Measurements from ENCODE around the gene SLC30A7. TPM values are rescaled to one million over a fixed set of nuclear protein-coding genes. Genes with fewer than 3 reads are reported as not detected.

Gene SLC30A7
- total RNA-seq, 3 donors from 2014 or later (not counting 1 experiment from before 2014, with no cell fraction given), result 27.7 to 38.8 (median 36.2) TPM

DNA sequence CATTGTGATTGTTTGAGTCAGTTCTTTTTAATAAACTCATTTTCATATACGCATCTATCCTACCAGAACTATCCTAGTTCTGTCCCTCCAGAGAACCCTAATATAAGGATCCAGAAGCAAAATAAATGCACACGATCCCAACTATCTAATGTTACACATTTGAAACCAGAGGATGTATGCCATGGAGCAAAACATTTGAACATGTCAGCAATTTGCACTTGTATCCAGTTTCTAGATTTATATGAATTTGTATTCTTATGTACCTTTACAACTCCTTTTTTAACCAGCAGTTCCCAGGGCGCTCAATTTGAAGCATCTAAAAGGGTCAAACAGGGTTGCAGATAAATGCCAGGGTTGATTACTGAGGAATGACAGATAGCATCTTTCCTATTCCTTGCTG lies 3.3 kb upstream of the SLC30A7 start:
- TF ChIP-seq, protein P1, sequence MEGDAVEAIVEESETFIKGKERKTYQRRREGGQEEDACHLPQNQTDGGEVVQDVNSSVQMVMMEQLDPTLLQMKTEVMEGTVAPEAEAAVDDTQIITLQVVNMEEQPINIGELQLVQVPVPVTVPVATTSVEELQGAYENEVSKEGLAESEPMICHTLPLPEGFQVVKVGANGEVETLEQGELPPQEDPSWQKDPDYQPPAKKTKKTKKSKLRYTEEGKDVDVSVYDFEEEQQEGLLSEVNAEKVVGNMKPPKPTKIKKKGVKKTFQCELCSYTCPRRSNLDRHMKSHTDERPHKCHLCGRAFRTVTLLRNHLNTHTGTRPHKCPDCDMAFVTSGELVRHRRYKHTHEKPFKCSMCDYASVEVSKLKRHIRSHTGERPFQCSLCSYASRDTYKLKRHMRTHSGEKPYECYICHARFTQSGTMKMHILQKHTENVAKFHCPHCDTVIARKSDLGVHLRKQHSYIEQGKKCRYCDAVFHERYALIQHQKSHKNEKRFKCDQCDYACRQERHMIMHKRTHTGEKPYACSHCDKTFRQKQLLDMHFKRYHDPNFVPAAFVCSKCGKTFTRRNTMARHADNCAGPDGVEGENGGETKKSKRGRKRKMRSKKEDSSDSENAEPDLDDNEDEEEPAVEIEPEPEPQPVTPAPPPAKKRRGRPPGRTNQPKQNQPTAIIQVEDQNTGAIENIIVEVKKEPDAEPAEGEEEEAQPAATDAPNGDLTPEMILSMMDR (IDR thresholded peaks at IDR 0.05), result no peak
- ATAC-seq (no peak), DNase-seq (no peak)
- no peak overlapping the region for H3K4me3 Mint-ChIP-seq
- no peak overlapping the region for H3K4me3 ChIP-seq (ENCODE audit: low read length)
- H3K4me1 ChIP-seq (ENCODE audit: control insufficient read depth, insufficient read depth, low read length), result peaks cover 8% of the 10 kb centered on the region
- H3K27me3 ChIP-seq (ENCODE audit: control insufficient read depth, insufficient read depth, low read length), result no peaks in the 10 kb centered on the region
- WGBS (ENCODE audit: insufficient coverage), result 100% methylated on average over 3 of the region's 3 CpGs
- intact Hi-C loops (cut with micrococcal nuclease), result loop anchor here (10.0 kb wide), 1 partner anchor 858 kb away; a partner anchor contains a TSS
- peaks cover 7% of the 10 kb centered on the region for H3K36me3 Mint-ChIP-seq
- H3K9me3 Mint-ChIP-seq, result peaks cover 0 to 6% of the 10 kb centered on the region in 2 donors
- H3K27ac ChIP-seq (ENCODE audit: low read length), result no peak overlapping the region
- no peaks in the 10 kb centered on the region for H3K36me3 ChIP-seq (ENCODE audit: control insufficient read depth, insufficient read depth, low read length)
- peaks cover 28 to 36% of the 10 kb centered on the region in 2 donors for H3K4me1 Mint-ChIP-seq
- H3K27ac Mint-ChIP-seq, result no peak overlapping the region
- no peaks in the 10 kb centered on the region for H3K27me3 Mint-ChIP-seq (ENCODE audit: low read depth in 2 of 2)
- H3K9me3 ChIP-seq (ENCODE audit: control insufficient read depth, insufficient read depth, low read length), result peaks cover 12% of the 10 kb centered on the region

DNA sequence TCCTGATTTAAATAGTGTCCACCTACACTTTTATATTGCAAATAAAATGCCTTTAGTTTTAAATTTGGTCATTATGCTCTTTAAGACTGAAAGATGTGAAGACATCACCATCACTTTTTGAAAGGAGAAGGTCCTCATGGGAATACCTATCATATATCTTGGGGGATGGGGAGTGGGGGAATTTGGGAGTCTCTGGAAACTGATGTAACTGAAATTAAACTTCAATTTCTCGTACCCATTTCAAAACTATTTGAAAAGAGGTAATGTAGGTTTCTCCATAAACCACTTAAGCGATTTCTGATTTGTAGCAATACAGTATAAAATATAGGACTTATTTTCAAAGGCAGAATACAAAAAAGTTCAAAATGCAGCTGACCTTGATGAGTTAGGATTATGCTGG lies 2.2 kb upstream of the SLC30A7 start:
- peak overlapping the region; percentile 55 for H3K4me3 Mint-ChIP-seq
- H3K9me3 Mint-ChIP-seq, result peaks cover 0 to 6% of the 10 kb centered on the region in 2 donors
- Histone ChIP-seq H3K27ac (ENCODE audit: low read length) (no peak overlapping the region), H3K27me3 (ENCODE audit: control insufficient read depth, insufficient read depth, low read length) (no peaks in the 10 kb centered on the region), H3K9me3 (ENCODE audit: control insufficient read depth, insufficient read depth, low read length) (peaks cover 12% of the 10 kb centered on the region), H3K4me3 (ENCODE audit: low read length) (no peak overlapping the region), H3K36me3 (ENCODE audit: control insufficient read depth, insufficient read depth, low read length) (peaks cover 6% of the 10 kb centered on the region), H3K4me1 (ENCODE audit: control insufficient read depth, insufficient read depth, low read length) (peaks cover 8% of the 10 kb centered on the region)
- intact Hi-C loops (cut with micrococcal nuclease), result loop anchor here (10.0 kb wide), 1 partner anchor 859 kb away; a partner anchor contains a TSS
- H3K36me3 Mint-ChIP-seq, result no peaks in the 10 kb centered on the region
- DNase-seq (no peak), ATAC-seq (no peak)
- H3K27me3 Mint-ChIP-seq (ENCODE audit: low read depth in 2 of 2), result no peaks in the 10 kb centered on the region
- TF ChIP-seq, protein P1 (IDR thresholded peaks at IDR 0.05), result no peak
- peaks cover 35 to 46% of the 10 kb centered on the region in 2 donors for H3K4me1 Mint-ChIP-seq
- H3K27ac Mint-ChIP-seq, result no peak overlapping the region
- no CpG with 5 or more reads among the region's 2 CpGs for WGBS (ENCODE audit: insufficient coverage)

DNA sequence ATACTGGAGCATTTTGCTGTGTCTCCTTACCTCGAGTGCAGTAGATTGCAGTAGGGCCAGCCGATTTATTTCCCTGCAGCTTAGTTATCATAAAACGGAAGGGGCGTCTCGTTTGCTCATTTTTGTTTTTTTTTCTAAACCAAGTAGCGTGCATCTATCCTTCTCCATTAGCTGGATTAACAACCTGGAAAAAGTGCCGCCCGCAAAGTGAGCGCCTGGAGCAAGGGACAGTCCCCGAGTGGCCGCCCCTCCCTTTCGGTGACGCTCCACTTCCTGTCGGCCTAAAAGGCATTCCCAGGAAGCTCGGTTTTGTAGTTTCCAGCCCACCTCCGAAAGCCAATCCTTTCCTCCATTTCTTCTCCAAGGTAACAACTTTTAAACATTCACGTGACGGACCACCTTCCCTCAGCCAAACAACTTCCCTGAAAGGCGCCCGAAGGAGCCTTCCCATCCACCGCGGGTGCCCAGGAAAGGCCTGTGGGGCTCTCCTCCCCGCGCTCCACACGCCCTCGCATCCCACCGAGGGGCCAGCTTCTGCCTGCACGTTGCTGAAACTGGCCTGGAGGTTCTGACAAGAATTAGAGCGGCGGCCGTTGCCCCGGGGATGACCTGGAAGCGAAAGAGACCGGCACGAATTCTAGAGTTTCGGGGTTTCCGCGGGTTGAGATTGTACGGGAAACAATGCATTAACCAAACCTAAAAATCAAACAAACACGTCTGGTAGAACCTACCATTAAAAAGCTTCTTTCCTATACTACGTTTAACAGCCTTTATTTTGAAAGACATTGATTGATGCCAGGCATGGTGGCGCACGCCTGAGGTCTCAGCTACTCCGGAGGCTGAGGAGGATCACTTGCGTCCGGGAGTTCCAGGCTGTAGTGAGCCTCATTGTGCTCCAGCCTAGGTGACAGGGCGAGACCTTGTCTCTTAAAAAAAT lies 1.0 kb upstream of the SLC30A7 start, which contains the start of gene EXTL2:
Gene EXTL2 (minus strand): TSS at position 240 of the 937 bp plus-strand sequence. CDS start 6,085 bp downstream, outside the sequence.
- H3K27me3 Mint-ChIP-seq (ENCODE audit: low read depth in 2 of 2), result no peaks in the 10 kb centered on the region
- peaks cover 8% of the 10 kb centered on the region for H3K4me1 ChIP-seq (ENCODE audit: control insufficient read depth, insufficient read depth, low read length)
- TF ChIP-seq, protein P1 (IDR thresholded peaks at IDR 0.05), result no peak
- ATAC-seq (peak in 2 of 3 donors; percentile 7 to 17), DNase-seq (peak; percentile 39 to 77)
- H3K27me3 ChIP-seq (ENCODE audit: control insufficient read depth, insufficient read depth, low read length), result no peaks in the 10 kb centered on the region
- H3K9me3 ChIP-seq (ENCODE audit: control insufficient read depth, insufficient read depth, low read length), result peaks cover 4% of the 10 kb centered on the region
- peak within 1 kb of the TSS; percentile 100 for H3K27ac Mint-ChIP-seq
- H3K4me3 ChIP-seq (ENCODE audit: low read length), result peak within 1 kb of the TSS; percentile 97
- H3K27ac ChIP-seq (ENCODE audit: low read length), result peak within 1 kb of the TSS; percentile 99
- intact Hi-C loops (cut with micrococcal nuclease), result loop anchor here (5.0 to 10.0 kb wide), 2 partner anchors 132 to 860 kb away; partner anchors contain the start of gene DPH5
- peaks cover 39 to 46% of the 10 kb centered on the region in 2 donors for H3K4me1 Mint-ChIP-seq
- H3K9me3 Mint-ChIP-seq, result peaks cover 0 to 6% of the 10 kb centered on the region in 2 donors
- peaks cover 6% of the 10 kb centered on the region for H3K36me3 Mint-ChIP-seq
- peaks cover 18% of the 10 kb centered on the region for H3K36me3 ChIP-seq (ENCODE audit: control insufficient read depth, insufficient read depth, low read length)
- peak within 1 kb of the TSS; percentile 99 for H3K4me3 Mint-ChIP-seq
- under 1% methylated on average over 47 of the region's 47 CpGs for WGBS (ENCODE audit: insufficient coverage)
